Liver (tissue), 3 donors: ENCODE results near the gene NCAM1.

Experiments used
- ATF3 ChIP-seq: IDR thresholded peaks from 2 replicates; pipeline ENCODE4 v1.6.1; 2016; ENCODE audit warnings: antibody characterized with exemption
- CTCF ChIP-seq: fragments of 150-350 bp; IDR thresholded peaks from 2 replicates; pipeline ENCODE4 v1.5.1; 2017; ENCODE audit warnings: improper control_type of control experiment, low read depth, low read length; ENCODE audit not compliant: missing input control
- EGR1 ChIP-seq, 2 donors: IDR thresholded peaks; 2 replicates each; pipeline ENCODE4 v1.6.1; 2016 to 2018; ENCODE audit warnings: antibody characterized with exemption in 2 of 2, low read depth in 2 of 2
- GABPA ChIP-seq, 2 donors: IDR thresholded peaks in 1 of 2; conservative IDR thresholded peaks in 1 of 2; 2 replicates each; pipeline ENCODE4 v1.6.1; 2016; ENCODE audit warnings: antibody characterized with exemption in 2 of 2, mild to moderate bottlenecking in 1 of 2, moderate library complexity in 1 of 2
- HNF4A ChIP-seq, 2 donors: conservative IDR thresholded peaks; 2 replicates each; pipeline ENCODE4 v1.6.1; 2016; ENCODE audit warnings: antibody characterized with exemption in 2 of 2, mild to moderate bottlenecking in 2 of 2
- JUND ChIP-seq, 2 donors: IDR thresholded peaks; 2 replicates each; pipeline ENCODE4 v1.6.1; 2016; ENCODE audit warnings: antibody characterized with exemption in 2 of 2
- MAX ChIP-seq: IDR thresholded peaks from 2 replicates; pipeline ENCODE4 v1.6.1; 2016; ENCODE audit warnings: antibody characterized with exemption
- RAD21 ChIP-seq, 2 donors: IDR thresholded peaks; 2 replicates each; pipeline ENCODE4 v1.6.1; 2016; ENCODE audit warnings: antibody characterized with exemption in 2 of 2, mild to moderate bottlenecking in 2 of 2
- REST ChIP-seq: IDR thresholded peaks from 2 replicates; pipeline ENCODE4 v1.6.1; 2016; ENCODE audit warnings: antibody characterized with exemption, mild to moderate bottlenecking
- RXRA ChIP-seq, 2 donors: IDR thresholded peaks; 2 replicates each; pipeline ENCODE4 v1.6.1; 2017 to 2018; ENCODE audit warnings: antibody characterized with exemption in 2 of 2, mild to moderate bottlenecking in 1 of 2
- SP1 ChIP-seq: IDR thresholded peaks from 2 replicates; pipeline ENCODE4 v1.6.1; 2018; ENCODE audit warnings: antibody characterized with exemption, mild to moderate bottlenecking
- TAF1 ChIP-seq: conservative IDR thresholded peaks from 2 replicates; pipeline ENCODE4 v1.6.1; 2016; ENCODE audit warnings: antibody characterized with exemption, mild to moderate bottlenecking
- YY1 ChIP-seq: IDR thresholded peaks from 2 replicates; pipeline ENCODE4 v1.6.1; 2016; ENCODE audit warnings: antibody characterized with exemption, mild to moderate bottlenecking
- donor health status: healthy.
- donor health status: healthy.

- TF ChIP-seq CTCF (no peak), TAF1 (no peak), GABPA (IDR thresholded peaks at IDR 0.05 in 1 of 2, conservative IDR thresholded peaks at IDR 0.05 in 1 of 2) (no peak), JUND (IDR thresholded peaks at IDR 0.05) (no peak), ATF3 (no peak), SP1 (no peak), YY1 (no peak), REST (no peak), RXRA (IDR thresholded peaks at IDR 0.05) (no peak), MAX (no peak), EGR1 (IDR thresholded peaks at IDR 0.05; ENCODE audit: low read depth in 2 of 2) (no peak), HNF4A (conservative IDR thresholded peaks at IDR 0.05) (no peak), RAD21 (IDR thresholded peaks at IDR 0.05) (no peak)
These were observed 308.4 kb downstream of the NCAM1 start for GRCh38 chr11:113269636-113270035.
